HK-2 (cell line): Measurements from ENCODE around the gene PAK6.

ENCODE experiments used
- DNase-seq: peaks from one replicate; pipeline ENCODE4 v3.0.0-alpha.2; 2018; ENCODE audit not compliant: unreplicated experiment

PAK6 gene

GRCh38 chr15:40255033-40255432 is 16.2 kb downstream of the PAK6 start:
- DNase-seq, result no peak

GRCh38 chr15:40256638-40257235 is 17.9 kb downstream of the PAK6 start:
- DNase-seq, result no peak

DNA sequence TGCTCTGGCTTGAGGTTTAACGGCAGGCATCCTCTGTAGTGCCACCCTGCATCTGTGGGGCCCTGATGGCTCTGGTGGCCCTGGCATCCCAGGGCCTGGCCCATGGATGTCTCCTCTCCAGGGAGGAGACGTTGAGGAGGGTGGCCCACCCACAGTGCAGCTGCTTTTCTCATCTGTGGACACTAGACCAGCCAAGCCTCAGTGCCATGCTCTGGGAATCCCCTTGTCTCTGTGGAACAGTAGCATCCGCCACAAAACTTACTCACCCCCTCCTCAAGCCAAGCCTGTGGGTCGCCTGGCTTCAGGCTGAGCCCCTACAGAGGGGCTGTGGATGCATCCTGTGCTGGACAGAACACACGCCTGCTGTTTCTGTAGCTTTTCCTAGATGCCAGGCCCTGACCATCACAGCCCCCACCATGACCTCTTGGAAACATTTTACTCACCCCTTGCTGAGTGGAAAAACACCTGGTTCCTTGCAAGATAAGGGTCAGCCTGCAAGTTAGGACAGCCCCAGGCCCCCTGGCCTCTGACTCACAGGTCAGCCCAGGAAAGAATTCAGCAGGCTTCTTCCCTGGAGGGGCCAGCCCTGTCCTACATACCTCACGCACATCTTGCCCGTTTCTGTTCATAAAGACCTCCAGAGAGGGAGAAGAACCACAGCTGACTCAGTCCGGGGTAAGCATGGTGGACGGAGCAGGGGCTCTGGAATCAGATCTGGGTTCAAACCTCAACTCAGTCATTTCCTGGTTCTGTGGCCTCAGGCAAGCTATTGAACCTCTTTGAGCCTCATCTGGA is 19.0 kb downstream of the PAK6 start:
- DNase-seq, result no peak

DNA sequence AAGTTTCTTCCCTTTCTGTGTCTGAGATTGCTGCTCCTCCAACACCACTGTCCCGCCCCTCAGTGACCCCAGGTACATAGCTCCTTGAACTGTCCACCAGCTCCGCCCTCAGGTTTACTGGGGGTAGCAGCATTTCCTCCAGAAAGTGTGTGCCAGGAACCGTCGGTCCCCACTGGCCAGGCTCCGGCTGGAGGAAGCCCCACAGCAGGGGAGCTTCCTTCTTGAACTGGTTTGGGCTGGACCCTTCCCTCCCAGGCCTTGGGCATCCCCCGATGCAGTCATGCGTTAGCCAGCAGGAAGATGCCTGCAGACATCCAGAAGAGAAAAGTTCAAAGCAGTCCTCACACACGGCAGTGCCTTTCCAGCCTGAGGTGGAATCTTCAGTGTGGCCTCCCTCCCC is 19.7 kb downstream of the PAK6 start:
- no peak for DNase-seq

DNA sequence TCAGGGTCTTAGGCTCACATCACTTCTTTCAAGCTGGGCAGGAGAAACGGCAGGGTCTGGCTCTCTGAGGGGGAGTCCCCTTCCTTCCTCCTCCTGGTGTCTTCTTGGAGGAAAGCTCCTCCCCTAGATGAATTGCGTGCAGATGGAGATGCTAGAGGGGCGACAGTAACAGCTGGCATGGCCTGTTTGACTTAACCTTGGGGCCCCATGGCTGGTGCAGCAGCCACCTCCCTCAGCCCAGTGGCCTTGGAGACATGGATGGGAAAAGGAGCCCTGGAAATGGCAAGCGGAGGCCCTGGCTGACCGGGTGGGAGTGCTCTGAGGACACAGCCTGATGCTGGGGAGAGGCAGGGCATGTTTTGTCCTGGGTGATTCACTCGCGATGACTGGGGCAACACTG is 20.2 kb downstream of the PAK6 start:
- DNase-seq, result no peak

GRCh38 chr15:40263024-40263754 is 24.3 kb downstream of the PAK6 start:
- no peak for DNase-seq

DNA sequence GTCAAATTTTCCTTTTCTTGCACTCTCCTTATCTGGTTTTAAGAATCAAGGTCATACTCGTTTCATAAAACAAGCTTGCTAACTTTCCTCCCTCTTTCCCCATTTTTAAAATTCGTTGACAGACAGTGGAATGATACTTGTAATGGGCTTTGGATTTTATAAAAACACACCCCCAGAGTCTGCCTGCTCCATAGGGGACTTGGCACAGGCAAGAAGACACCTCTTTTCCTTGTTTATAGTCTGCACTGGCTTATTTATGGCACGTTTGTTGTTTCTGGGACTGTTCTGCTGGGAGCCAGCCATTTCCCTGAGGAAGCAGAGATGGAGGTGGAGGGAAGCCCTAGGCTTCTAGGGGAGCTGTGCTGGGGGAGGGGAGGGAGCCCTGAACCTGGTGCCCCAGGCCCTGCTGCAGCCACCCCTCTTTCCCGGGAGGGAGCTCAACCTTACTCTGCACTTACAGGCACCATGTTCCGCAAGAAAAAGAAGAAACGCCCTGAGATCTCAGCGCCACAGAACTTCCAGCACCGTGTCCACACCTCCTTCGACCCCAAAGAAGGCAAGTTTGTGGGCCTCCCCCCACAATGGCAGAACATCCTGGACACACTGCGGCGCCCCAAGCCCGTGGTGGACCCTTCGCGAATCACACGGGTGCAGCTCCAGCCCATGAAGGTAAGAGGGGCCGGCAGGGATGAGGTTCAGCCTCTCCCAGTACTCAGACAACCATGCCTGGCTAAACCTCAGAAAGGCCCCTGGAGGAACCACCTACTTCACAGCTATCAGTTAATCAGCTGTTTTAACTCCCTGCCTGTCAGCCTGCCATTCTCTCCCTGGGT is 25.7 kb downstream of the PAK6 start:
- DNase-seq, result no peak

GRCh38 chr15:40265355-40265754 is 26.5 kb downstream of the PAK6 start:
- DNase-seq, result no peak

DNA sequence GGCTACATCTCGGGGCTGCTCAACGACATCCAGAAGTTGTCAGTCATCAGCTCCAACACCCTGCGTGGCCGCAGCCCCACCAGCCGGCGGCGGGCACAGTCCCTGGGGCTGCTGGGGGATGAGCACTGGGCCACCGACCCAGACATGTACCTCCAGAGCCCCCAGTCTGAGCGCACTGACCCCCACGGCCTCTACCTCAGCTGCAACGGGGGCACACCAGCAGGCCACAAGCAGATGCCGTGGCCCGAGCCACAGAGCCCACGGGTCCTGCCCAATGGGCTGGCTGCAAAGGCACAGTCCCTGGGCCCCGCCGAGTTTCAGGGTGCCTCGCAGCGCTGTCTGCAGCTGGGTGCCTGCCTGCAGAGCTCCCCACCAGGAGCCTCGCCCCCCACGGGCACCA is 27.0 kb downstream of the PAK6 start:
- no peak for DNase-seq

- peak; percentile 76 for DNase-seq
Observed at GRCh38 chr15:40266828-40267304, 28.0 kb downstream of the PAK6 start.

GRCh38 chr15:40267670-40268069 is 28.8 kb downstream of the PAK6 start:
- no peak for DNase-seq

DNA sequence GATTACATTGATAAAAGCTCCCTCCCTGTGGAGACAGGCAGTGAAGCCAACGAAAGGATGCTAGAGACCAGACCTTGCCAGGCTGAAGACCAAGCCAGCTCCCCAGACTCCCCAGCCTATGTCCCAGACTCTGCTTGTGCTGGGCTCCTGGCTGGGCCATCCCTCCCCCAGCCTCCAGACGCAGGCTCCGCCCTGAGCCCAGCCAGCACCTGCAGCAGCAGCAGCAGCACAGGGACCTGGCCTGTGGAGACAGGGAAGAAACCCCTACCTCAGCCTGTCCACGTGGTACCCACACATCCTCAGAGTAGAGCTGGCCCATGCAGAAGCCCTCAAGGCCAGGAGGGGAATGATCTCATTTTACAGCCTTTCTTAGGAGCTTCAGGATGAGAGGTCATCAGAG is 30.7 kb downstream of the PAK6 start:
- DNase-seq, result no peak

GRCh38 chr15:40270246-40270995 is 31.6 kb downstream of the PAK6 start:
- DNase-seq, result no peak

- DNase-seq, result no peak
Observed at GRCh38 chr15:40271685-40272484, 33.0 kb downstream of the PAK6 start.

DNA sequence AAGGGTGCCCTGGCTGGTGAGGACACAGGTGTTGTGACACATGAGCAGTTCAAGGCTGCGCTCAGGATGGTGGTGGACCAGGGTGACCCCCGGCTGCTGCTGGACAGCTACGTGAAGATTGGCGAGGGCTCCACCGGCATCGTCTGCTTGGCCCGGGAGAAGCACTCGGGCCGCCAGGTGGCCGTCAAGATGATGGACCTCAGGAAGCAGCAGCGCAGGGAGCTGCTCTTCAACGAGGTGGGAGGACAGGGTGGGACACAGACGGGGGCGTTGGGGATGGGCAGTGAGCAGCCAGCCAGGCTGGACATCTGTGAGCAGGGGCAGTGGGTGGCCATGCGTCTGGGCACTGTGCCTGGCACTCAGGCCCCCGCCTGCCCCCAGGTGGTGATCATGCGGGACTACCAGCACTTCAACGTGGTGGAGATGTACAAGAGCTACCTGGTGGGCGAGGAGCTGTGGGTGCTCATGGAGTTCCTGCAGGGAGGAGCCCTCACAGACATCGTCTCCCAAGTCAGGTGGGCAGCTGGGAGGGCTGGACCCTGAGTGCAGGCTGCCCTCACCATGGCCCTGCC is 33.7 kb downstream of the PAK6 start:
- no peak for DNase-seq

GRCh38 chr15:40273428-40273827 is 34.6 kb downstream of the PAK6 start:
- DNase-seq, result no peak

DNA sequence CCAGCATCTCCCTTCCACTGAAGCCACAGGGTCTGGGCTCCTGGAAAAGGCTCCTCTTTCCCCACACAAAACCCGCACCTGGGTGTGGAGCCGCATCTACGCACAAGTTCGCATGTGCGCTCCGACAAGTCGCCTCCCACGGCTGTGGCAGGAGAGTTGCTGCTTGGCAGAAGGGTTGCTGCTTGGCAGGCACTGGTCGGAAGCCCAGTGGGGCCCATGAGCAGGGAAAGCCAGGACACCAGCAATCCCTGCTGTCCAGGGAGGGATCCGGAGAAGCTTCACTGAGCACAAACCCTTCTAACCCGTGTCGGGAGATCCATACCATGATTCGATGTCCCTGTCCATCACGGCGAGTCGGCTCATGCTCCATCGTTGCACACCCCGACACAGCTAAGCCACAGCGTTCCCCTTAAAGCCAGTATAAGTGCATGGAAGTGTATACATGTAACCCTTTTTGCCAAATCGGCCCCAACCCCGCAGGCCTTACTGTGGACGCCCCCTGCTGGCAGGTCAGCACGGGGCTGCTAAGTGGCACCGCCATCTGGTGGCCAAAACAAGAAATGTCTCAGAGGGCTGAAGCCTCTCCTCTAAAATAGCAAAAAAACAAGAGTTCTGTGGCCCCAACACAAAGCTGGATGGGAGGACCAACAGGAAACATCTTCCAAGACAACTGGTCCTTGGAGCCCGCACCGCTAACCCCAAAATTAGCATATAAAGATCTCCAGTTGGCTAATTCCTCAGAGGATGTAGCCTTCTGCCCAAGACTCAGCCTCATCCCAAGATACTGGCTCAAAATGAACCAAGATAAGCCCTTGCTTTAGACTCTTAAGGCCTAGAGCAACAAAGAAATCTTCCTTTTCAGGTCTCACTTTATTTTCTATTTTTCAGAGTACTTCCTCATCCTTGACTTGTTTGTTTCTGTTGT is 35.7 kb downstream of the PAK6 start:
- peak; percentile 78 for DNase-seq

DNA sequence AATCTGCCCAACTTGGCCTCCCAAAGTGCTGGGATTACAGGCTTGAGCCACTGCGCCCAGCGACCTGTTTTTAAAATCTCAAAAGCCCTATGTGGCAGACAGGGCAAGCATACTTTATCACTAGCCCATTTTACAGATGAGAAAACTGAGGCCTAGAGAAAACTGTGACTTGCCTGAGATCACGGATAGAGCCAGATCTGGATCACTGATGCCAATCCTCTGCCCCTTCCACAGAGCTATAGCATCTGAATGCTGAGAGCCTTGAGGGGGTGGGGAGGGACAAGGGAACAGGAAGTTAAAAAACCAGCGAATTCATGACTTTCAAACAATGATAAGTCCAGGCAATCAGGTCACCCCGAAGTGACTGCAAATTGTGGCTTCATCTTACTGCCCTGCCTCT is 36.7 kb downstream of the PAK6 start:
- no peak for DNase-seq

- no peak for DNase-seq
Observed at GRCh38 chr15:40275954-40276353, 37.1 kb downstream of the PAK6 start.
